NB4 (cell line): ENCODE measurements around the gene APOBR.

Experiments used
- POLR2A ChIP-seq: IDR thresholded peaks from 2 replicates; pipeline ENCODE4 v1.6.1; 2011; ENCODE audit warnings: mild to moderate bottlenecking; ENCODE audit not compliant: insufficient read length; ENCODE audit errors: extremely low read depth
- TF ChIP-seq, protein P1 (sequence below): IDR thresholded peaks from one replicate; pipeline ENCODE4 v1.5.1; 2012; ENCODE audit warnings: low read depth, low read length

- TF ChIP-seq, protein P1, sequence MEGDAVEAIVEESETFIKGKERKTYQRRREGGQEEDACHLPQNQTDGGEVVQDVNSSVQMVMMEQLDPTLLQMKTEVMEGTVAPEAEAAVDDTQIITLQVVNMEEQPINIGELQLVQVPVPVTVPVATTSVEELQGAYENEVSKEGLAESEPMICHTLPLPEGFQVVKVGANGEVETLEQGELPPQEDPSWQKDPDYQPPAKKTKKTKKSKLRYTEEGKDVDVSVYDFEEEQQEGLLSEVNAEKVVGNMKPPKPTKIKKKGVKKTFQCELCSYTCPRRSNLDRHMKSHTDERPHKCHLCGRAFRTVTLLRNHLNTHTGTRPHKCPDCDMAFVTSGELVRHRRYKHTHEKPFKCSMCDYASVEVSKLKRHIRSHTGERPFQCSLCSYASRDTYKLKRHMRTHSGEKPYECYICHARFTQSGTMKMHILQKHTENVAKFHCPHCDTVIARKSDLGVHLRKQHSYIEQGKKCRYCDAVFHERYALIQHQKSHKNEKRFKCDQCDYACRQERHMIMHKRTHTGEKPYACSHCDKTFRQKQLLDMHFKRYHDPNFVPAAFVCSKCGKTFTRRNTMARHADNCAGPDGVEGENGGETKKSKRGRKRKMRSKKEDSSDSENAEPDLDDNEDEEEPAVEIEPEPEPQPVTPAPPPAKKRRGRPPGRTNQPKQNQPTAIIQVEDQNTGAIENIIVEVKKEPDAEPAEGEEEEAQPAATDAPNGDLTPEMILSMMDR: no peak
- TF ChIP-seq POLR2A: no peak
Measured at GRCh38 chr16:28529124-28529523, 34.7 kb downstream of the APOBR start.
